Neuron (in vitro differentiated cells): ENCODE data around the gene MC1R.
"Not testable (repeated sequence)": the region's sequence is repeated elsewhere in the genome, so short reads cannot be mapped to it uniquely, and the experiment has no call there.

ENCODE experiments used
- H2AFZ ChIP-seq: one replicate; pipeline ENCODE4 v1.6.1; 2013; ENCODE audit warnings: low read depth, mild to moderate bottlenecking, inconsistent platforms, low read length, moderate library complexity
- H3K27me3 ChIP-seq: one replicate; pipeline ENCODE4 v1.6.1; 2013; ENCODE audit warnings: low read length; ENCODE audit not compliant: insufficient read depth
- H3K36me3 ChIP-seq: one replicate; pipeline ENCODE4 v1.6.1; 2013; ENCODE audit warnings: low read length; ENCODE audit not compliant: insufficient read depth
- H3K4me1 ChIP-seq: one replicate; pipeline ENCODE4 v1.6.1; 2013; ENCODE audit warnings: low read length; ENCODE audit not compliant: insufficient read depth
- H3K4me3 ChIP-seq: 2 replicates; pipeline ENCODE4 v1.5.1; 2013; ENCODE audit warnings: mild to moderate bottlenecking, low read length, moderate library complexity
- H3K9me3 ChIP-seq: one replicate; pipeline ENCODE4 v1.6.1; 2013; ENCODE audit warnings: low read length

The MC1R gene

DNA sequence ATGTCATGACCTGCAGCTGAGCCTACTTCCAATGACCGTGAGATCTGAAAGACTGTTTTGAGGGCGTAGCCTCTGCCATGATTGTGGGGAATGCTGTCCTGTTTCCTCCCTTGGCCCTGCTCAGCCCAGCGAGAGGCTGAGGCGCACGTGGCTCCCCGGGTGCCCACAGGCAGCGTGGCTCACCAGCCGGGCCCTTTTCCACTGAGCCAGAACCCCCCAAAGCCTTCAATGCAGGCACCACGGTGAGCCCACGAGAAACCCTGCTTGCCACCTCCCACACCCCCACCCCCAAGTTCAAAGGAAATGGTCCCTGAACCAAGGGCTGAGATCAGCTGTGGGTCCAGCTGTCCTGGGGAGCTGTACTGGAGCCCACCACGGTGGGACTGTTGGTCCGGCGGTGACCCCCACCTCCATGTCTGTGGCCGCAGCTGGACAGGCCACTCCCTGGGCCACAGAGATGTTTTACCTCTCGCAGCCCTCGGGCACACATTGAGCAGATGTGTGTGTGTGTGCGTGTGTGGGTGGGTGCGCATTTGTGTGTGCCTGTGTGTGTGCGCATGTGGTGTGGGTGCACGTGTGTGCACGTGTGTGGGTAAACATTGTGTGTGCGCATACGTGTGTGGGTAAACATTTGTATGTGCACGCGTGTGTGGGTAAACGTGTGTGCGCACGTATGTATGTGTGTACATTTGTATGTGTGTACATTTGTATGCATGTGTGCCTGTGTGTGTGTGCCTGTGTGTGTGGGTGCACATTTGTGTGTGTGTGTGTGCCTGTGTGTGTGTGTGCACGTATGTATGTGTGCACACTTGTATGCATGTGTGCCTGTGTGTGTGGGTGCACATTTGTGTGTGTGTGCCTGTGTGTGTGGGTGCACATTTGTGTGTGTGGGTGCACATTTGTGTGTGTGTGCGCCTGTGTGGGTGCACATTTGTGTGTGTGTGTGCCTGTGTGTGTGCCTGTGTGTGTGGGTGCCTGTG lies 5.0 kb upstream of the MC1R start:
- Histone ChIP-seq H3K9me3 (no peaks in the 10 kb centered on the region), H3K27me3 (no peaks in the 10 kb centered on the region), H3K36me3 (peaks cover 32% of the 10 kb centered on the region), H2AFZ (no peak overlapping the region), H3K4me1 (no peaks in the 10 kb centered on the region), H3K4me3 (no peak overlapping the region)

DNA sequence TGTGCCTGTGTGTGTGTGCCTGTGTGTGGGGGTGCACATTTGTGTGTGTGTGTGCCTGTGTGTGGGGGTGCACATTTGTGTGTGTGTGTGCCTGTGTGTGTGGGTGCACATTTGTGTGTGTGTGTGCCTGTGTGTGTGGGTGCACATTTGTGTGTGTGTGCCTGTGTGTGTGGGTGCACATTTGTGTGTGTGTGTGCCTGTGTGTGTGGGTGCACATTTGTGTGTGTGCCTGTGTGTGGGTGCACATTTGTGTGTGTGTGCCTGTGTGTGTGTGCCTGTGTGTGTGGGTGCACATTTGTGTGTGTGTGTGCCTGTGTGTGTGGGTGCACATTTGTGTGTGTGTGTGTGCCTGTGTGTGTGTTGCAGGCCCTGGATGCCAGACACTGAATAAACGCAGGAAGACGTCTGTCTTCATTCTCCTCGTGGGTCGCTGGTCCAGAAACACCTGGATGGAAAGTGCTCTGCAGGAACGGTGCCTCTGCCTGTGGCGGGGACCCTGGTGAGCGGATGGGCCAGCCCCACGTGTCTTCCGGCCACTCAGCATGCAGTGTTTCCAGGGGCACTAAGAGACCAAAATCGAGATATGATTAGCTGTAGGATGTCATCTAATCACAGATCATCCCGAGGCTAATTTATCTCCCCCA lies 3.9 kb upstream of the MC1R start:
- H3K36me3 ChIP-seq: peaks cover 24% of the 10 kb centered on the region
- H3K4me1 ChIP-seq, H3K4me3 ChIP-seq, H3K27me3 ChIP-seq, H2AFZ ChIP-seq, H3K9me3 ChIP-seq: not testable (repeated sequence)

DNA sequence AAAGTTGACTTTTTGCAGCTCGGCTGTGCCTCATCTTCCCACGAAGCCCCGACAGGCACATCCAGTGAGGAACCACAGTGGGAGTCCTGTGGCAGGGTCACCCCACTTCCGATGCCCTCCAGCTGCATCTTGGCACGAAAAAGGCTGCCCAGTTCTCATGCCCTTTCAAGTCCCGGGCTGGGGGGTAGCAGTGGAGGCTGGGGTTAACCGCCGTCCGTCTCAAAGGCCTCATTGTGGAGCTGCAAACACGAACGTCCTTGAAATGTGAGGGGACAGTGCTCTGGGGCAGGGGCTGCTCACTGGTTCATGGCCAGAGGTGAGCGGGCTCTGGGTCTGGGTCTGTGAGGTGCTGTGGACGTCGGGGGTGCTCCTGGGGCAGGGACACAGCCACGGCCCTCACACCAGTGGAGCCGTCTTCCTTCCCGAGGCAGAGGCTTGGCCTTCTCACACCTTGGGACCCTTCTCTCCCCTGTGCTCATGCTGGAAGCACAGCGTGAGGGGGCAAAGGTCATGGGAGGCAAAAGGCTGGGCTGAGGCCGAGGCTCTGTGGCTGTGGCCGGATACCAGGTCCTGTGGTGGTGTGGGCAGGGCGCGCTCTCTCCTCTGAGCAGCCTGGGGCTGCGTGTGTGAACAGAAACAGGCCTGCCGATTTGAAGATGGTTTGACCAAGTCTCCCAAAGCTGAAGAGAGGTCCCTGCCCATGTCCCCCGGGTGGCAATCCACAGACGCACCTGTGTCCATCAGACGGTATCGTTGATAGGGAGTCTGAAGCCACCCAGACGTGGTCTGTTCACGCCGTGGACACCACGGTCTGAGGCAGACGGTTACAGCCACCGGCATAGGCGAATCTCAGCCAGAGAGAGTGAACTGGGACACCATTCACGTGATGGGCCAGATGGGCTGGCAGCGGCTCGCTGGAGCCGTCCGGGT lies 3.1 kb upstream of the MC1R start:
- no peaks in the 10 kb centered on the region for H3K27me3 ChIP-seq
- H3K4me1 ChIP-seq: peaks cover 4% of the 10 kb centered on the region
- no peak overlapping the region for H3K4me3 ChIP-seq
- H3K9me3 ChIP-seq: no peaks in the 10 kb centered on the region
- no peak overlapping the region for H2AFZ ChIP-seq
- peaks cover 18% of the 10 kb centered on the region for H3K36me3 ChIP-seq

DNA sequence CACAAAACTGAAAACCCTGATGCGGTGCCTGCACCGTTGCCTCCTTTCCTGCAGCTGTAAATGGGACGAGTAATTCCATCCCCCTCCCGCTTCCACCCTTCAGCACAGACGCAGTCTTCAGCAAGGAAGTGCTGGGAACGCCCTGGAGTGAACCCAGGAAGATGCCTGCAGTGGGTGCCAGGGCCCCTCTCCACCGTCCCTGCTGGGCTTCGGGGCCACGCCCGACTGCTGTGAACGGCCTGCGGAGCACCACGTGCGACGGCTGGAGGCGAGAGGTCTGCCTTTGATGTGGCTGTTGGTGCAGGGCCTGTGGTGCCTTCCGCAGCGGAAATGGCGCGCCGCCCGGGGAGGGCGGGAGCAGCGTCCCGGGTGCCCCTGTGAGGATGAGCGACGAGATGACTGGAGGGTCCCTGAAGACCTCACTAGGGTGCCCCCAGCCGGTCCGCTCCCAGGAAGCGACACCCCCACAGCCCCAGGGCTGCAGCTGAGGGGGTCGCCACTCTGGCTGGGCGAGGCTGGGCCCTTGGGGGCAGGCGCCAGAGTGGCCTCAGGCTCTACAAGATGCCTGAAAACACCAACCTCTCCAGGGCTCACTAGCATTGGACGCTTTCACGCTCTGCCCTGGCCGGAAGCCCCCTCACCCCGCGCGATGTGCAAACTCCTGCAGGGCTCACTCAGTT lies 749 bp upstream of the MC1R start:
- peaks cover 14% of the 10 kb centered on the region for H3K4me1 ChIP-seq
- H3K9me3 ChIP-seq: no peaks in the 10 kb centered on the region
- no peak overlapping the region for H3K4me3 ChIP-seq
- no peaks in the 10 kb centered on the region for H3K36me3 ChIP-seq
- H3K27me3 ChIP-seq: no peaks in the 10 kb centered on the region
- H2AFZ ChIP-seq: no peak overlapping the region

DNA sequence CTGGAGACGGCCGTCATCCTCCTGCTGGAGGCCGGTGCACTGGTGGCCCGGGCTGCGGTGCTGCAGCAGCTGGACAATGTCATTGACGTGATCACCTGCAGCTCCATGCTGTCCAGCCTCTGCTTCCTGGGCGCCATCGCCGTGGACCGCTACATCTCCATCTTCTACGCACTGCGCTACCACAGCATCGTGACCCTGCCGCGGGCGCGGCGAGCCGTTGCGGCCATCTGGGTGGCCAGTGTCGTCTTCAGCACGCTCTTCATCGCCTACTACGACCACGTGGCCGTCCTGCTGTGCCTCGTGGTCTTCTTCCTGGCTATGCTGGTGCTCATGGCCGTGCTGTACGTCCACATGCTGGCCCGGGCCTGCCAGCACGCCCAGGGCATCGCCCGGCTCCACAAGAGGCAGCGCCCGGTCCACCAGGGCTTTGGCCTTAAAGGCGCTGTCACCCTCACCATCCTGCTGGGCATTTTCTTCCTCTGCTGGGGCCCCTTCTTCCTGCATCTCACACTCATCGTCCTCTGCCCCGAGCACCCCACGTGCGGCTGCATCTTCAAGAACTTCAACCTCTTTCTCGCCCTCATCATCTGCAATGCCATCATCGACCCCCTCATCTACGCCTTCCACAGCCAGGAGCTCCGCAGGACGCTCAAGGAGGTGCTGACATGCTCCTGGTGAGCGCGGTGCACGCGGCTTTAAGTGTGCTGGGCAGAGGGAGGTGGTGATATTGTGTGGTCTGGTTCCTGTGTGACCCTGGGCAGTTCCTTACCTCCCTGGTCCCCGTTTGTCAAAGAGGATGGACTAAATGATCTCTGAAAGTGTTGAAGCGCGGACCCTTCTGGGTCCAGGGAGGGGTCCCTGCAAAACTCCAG lies 1.1 kb downstream of the MC1R start:
- Histone ChIP-seq H3K4me3 (no peak overlapping the region), H3K9me3 (no peaks in the 10 kb centered on the region), H3K27me3 (no peaks in the 10 kb centered on the region), H3K4me1 (peaks cover 14% of the 10 kb centered on the region), H3K36me3 (no peaks in the 10 kb centered on the region), H2AFZ (no peak overlapping the region)

DNA sequence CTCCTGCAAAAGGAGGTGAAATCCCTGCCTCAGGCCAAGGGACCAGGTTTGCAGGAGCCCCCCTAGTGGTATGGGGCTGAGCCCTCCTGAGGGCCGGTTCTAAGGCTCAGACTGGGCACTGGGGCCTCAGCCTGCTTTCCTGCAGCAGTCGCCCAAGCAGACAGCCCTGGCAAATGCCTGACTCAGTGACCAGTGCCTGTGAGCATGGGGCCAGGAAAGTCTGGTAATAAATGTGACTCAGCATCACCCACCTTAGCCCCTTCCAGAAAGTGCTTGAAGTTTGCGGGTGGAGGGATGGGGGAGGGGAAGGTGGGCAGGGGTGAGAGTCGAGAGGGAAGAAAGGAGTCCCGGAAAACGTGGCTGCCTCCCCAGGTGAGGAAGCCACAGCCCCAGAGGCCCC lies 2.1 kb downstream of the MC1R start:
- Histone ChIP-seq H3K9me3 (no peaks in the 10 kb centered on the region), H3K4me3 (no peak overlapping the region), H3K4me1 (peaks cover 23% of the 10 kb centered on the region), H3K36me3 (peaks cover 2% of the 10 kb centered on the region), H3K27me3 (no peaks in the 10 kb centered on the region), H2AFZ (no peak overlapping the region)

DNA sequence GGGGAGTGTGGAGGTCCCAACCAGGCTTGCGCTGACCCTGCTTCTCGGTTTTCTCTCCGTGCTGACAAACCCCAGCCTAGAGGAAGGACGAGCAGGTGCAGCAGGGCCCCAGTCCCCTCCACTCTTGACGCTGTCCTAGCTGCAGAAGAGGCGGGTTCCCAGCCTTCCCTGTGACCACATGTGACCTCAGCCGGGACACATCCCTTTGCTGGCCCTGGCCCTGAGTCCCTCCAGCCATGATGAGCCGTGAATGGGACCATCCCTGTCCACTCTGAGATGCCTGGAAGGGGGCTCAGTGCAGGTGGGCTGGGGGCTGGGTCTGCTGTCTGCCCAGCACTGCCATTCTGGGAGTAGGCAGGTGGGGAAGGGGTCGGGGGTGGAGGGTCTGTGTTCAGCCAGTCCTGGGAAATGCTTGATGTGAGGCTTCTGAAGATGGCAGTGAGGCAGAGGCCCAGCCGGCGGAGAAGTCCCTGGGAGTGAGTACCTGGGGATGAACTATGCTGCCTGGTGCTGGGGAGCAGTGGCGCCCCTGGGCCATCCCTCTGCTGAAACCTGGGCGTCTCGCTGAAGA lies 2.6 kb downstream of the MC1R start:
- Histone ChIP-seq H2AFZ (no peak overlapping the region), H3K4me1 (peaks cover 23% of the 10 kb centered on the region), H3K9me3 (no peaks in the 10 kb centered on the region), H3K27me3 (no peaks in the 10 kb centered on the region), H3K36me3 (peaks cover 4% of the 10 kb centered on the region), H3K4me3 (peak overlapping the region; percentile 73)

DNA sequence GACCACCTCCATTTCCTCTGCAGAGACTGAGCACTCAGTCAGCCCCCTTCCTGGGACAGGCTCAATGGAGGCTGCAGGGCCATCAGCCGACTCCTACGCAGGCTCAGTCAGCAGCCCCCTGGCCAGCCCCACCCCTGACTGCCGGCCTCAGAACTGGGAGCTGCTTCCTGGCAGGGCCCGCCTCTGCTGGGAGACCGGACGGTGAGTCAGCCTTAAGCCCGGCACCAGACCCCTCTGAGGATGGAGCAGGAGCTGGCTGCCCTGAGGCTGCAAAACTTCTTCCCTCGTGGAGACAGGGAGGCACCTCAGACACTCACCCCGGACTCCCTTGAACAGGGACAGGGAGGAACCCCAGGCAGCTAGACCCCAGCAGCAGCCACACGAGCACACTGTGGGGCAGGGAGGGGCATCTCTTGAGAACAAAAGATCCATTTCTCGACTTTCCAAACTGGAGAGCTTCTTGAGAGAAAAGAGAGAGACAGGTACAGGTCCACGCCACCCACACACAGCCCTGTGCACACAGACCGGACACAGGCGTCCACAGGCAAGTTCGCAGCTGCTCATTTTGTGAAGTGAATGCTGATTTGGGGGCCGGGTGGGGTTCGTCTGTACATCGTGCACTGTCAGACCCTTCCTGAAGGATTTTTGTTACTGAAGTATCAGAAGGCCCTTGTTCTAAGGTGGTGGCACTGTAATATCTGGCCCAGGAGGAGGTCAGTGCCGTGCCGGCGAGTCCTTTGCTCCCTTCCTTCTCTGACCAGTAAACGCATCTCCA lies 3.2 kb downstream of the MC1R start:
- no peaks in the 10 kb centered on the region for H3K9me3 ChIP-seq
- no peaks in the 10 kb centered on the region for H3K27me3 ChIP-seq
- peaks cover 23% of the 10 kb centered on the region for H3K4me1 ChIP-seq
- H2AFZ ChIP-seq: no peak overlapping the region
- H3K4me3 ChIP-seq: peak overlapping the region; percentile 73
- peaks cover 6% of the 10 kb centered on the region for H3K36me3 ChIP-seq

DNA sequence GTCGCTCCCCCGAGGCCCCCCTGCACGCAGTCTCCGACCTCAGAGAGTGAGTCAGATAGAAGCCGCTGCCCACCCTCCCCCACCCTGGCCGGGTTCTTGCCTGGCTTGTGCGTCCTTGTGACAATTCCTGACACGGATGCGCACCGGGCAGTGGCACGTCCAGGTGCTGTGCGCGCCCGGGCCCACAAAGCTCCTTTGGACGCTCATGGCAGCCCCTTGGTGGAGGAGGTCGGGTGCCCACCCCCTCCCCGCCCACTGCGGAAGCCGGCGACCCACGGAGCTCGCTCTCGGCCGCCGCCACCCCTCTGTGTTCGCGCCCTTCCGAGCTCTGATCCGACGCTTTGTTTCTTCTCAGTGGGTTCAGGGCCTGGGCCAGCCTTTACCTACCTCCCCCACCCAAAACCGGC lies 3.8 kb downstream of the MC1R start:
- Histone ChIP-seq H3K36me3 (peaks cover 12% of the 10 kb centered on the region), H3K4me3 (peak overlapping the region; percentile 73), H3K9me3 (no peaks in the 10 kb centered on the region), H3K27me3 (no peaks in the 10 kb centered on the region), H2AFZ (peak overlapping the region; percentile 9), H3K4me1 (peaks cover 23% of the 10 kb centered on the region)

DNA sequence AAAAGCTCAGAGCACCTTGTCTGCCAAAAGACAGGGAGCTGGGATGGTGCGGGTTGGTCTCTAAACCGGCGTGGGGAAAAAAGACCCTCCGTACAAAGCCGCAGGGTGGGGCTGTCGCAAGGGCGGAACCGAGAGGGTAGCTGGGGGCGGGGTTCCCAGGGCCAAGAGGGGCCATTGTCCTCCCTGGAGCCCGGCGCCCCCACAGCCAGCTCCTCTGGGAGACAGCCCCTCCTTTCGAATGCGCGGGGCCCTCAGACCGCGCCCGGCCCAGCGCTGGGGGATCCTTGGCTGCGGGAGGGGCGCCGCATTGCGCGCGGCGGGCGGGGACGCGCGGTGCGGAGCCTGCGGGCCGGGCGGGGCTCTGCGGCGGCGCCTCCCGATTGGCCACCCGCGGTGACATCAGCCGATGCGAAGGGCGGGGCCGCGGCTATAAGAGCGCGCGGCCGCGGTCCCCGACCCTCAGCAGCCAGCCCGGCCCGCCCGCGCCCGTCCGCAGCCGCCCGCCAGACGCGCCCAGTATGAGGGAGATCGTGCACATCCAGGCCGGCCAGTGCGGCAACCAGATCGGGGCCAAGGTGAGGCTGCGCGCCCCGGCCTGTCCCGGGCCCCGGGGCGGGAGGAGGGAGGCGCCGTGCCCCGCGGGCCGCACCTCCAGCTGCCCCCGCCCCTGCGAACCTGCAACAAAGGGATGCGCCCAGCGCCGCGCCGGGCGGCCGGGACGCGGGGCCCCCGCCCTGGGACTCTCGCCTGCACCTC lies 4.4 kb downstream of the MC1R start, which contains the start of gene TUBB3:
Gene TUBB3, plus strand, starts transcription at position 459 of the 756 bp plus-strand sequence. Its CDS starts 60 bp downstream, at position 519.
- Histone ChIP-seq H3K27me3 (no peaks in the 10 kb centered on the region), H3K9me3 (no peaks in the 10 kb centered on the region), H3K4me3 (peak within 1 kb of the TSS; percentile 73), H3K36me3 (peaks cover 18% of the 10 kb centered on the region), H2AFZ (peak within 1 kb of the TSS; percentile 9), H3K4me1 (peaks cover 25% of the 10 kb centered on the region)
